COLO668 (cell line): ENCODE measurements around the gene PTRHD1.
"Not testable (repeated sequence)": the region's sequence is repeated elsewhere in the genome, so short reads cannot be mapped to it uniquely, and the experiment has no call there.

Source experiments
- DNase-seq: peaks from one replicate; lab custom pipeline; 2025; ENCODE audit not compliant: unreplicated experiment; lab: John Stamatoyannopoulos, UW

PTRHD1 gene

GRCh38 chr2:24813691-24814137, 20.5 kb upstream of the PTRHD1 start:
- DNase-seq, result no peak

GRCh38 chr2:24809316-24810007, 16.3 kb upstream of the PTRHD1 start:
- DNase-seq, result no peak

- no peak for DNase-seq
Observed at GRCh38 chr2:24806661-24807036, 13.5 kb upstream of the PTRHD1 start.

GRCh38 chr2:24805811-24806660, 12.8 kb upstream of the PTRHD1 start:
- peak; percentile 10 for DNase-seq

GRCh38 chr2:24800487-24800886, 7.3 kb upstream of the PTRHD1 start:
- not testable (repeated sequence) for DNase-seq

- DNase-seq, result no peak
Observed at GRCh38 chr2:24797644-24798043, 4.5 kb upstream of the PTRHD1 start.

- peak; percentile 40 for DNase-seq
Observed at GRCh38 chr2:24793761-24794435, 707 bp upstream of the PTRHD1 start.

GRCh38 chr2:24792542-24792873, 683 bp downstream of the PTRHD1 start:
- no peak for DNase-seq

- DNase-seq, result no peak
Observed at GRCh38 chr2:24791452-24791851, 1.7 kb downstream of the PTRHD1 start.

GRCh38 chr2:24788816-24789215, 4.4 kb downstream of the PTRHD1 start:
- no peak for DNase-seq

GRCh38 chr2:24787532-24787931, 5.7 kb downstream of the PTRHD1 start:
- no peak for DNase-seq

GRCh38 chr2:24785671-24786321, 7.4 kb downstream of the PTRHD1 start:
- peak; percentile 11 for DNase-seq

GRCh38 chr2:24783641-24784040, 9.6 kb downstream of the PTRHD1 start:
- DNase-seq, result no peak

- no peak for DNase-seq
Observed at GRCh38 chr2:24779116-24779515, 14.1 kb downstream of the PTRHD1 start.

GRCh38 chr2:24774373-24774772, 18.8 kb downstream of the PTRHD1 start:
- no peak for DNase-seq

- no peak for DNase-seq
Observed at GRCh38 chr2:24771764-24772586, 21.2 kb downstream of the PTRHD1 start.

- DNase-seq, result no peak
Observed at GRCh38 chr2:24771061-24771460, 22.1 kb downstream of the PTRHD1 start.

- DNase-seq, result no peak
Observed at GRCh38 chr2:24768601-24769000, 24.6 kb downstream of the PTRHD1 start.

GRCh38 chr2:24768013-24768412, 25.2 kb downstream of the PTRHD1 start:
- peak; percentile 10 for DNase-seq

GRCh38 chr2:24766609-24767008, 26.6 kb downstream of the PTRHD1 start:
- DNase-seq, result no peak

- DNase-seq, result no peak
Observed at GRCh38 chr2:24763843-24764242, 29.3 kb downstream of the PTRHD1 start.
